Measurements from ENCODE around the gene RANGAP1. TPM values are rescaled to one million over a fixed set of nuclear protein-coding genes. Genes with fewer than 3 reads are reported as not detected.
A peak's percentile ranks its signal among the peaks of the same experiment; 100 is the strongest.

RANGAP1 gene
- total and polyA plus RNA-seq, 2 donors (not counting 1 experiment from before 2014, with no cell fraction given), result 42.0 to 48.8 TPM

DNA sequence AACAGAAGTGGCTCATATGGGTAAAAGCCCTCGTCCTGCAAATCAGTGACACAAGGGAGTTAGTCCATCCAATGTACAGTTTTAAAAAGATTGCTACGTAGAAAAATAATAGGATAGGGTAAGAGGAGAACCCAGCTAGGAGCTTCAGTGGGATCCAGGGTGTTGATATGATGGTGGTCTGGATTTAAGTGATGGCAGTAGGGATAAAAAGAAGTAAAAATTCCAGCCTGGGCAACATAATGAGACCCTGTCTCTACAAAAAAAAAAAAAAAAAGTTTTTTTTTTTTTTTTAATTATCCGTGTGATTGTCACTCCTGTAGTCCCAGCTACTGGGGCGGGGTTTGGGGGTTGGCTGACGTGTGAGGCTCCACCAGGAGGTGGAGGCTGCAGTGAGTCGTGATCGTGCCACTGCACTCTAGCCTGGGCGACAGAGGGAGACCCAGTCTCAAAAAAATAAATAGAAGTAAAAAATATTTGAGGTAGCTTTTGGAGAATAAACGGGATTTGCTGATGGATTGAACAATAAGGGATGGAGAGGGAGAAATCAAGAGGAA is 87.9 kb downstream of the RANGAP1 start:
- Histone ChIP-seq H3K9ac (ENCODE audit: low read length) (peak overlapping the region; percentile 74), H3K4me3 (ENCODE audit: control extremely low read depth in 1 of 5, extremely low read depth in 1 of 5, insufficient read depth in 1 of 5, low read depth in 2 of 5, low read length in 4 of 5) (peak overlapping the region; percentile 73 to 85 (median 76)), H3K27ac (ENCODE audit: low read length in 2 of 2) (no peak overlapping the region), H3K4me2 (replicated peaks; ENCODE audit: low read depth, low read length, poor library complexity, severe bottlenecking) (peak overlapping the region; percentile 96), H3K4me1 (ENCODE audit: control insufficient read depth in 2 of 2, insufficient read depth in 2 of 2, low read length in 2 of 2) (peaks cover 7 to 17% of the 10 kb centered on the region in 2 donors), H4K20me1 (ENCODE audit: control insufficient read depth, insufficient read depth, low read length, poor library complexity, severe bottlenecking) (no peaks in the 10 kb centered on the region), H3K9me3 (ENCODE audit: control extremely low read depth in 1 of 3, control insufficient read depth in 2 of 3, insufficient read depth in 1 of 3, low read length in 2 of 3) (no peaks in the 10 kb centered on the region), H3K79me2 (ENCODE audit: control insufficient read depth, insufficient read depth, low read length) (no peaks in the 10 kb centered on the region), H2AFZ (ENCODE audit: insufficient read depth, low read depth, low read length, poor library complexity, severe bottlenecking) (peak overlapping the region; percentile 96), H3K27me3 (replicated peaks in 1 of 4; ENCODE audit: control extremely low read depth in 1 of 4, control insufficient read depth in 3 of 4, insufficient read depth in 4 of 4, low read length in 3 of 4) (peaks cover 0 to 7% (median 3%) of the 10 kb centered on the region in 4 experiments), H3K36me3 (replicated peaks in 1 of 2; ENCODE audit: control extremely low read depth in 1 of 2, control insufficient read depth in 1 of 2, extremely low read depth in 1 of 2, insufficient read depth in 2 of 2, low read length in 1 of 2) (no peaks in the 10 kb centered on the region)
- Mint-ChIP-seq H3K4me3 (peak overlapping the region; percentile 89), H3K27ac (peak overlapping the region; percentile 2), H3K9me3 (ENCODE audit: insufficient read depth) (no peaks in the 10 kb centered on the region), H3K27me3 (peaks cover 3% of the 10 kb centered on the region), H3K4me1 (peaks cover 18% of the 10 kb centered on the region)
- DNase-seq, result peak; percentile 49
- POLR2A ChIA-PET, result interaction anchor here (0.7 to 1.1 kb wide), 2 partner anchors 40 to 548 kb away, joined by 3 to 14 read pairs; no protein-coding TSS in a partner anchor
- peak; percentile 23 for ATAC-seq (ENCODE audit: low read depth)
- WGBS (ENCODE audit: insufficient coverage), result 5% methylated on average over 6 of the region's 9 CpGs
- no peak for TF ChIP-seq EZH2 (IDR thresholded peaks at IDR 0.05; ENCODE audit: borderline replicate concordance, insufficient read depth, low read depth, low read length, poor library complexity, severe bottlenecking)
- TF ChIP-seq, protein P1, sequence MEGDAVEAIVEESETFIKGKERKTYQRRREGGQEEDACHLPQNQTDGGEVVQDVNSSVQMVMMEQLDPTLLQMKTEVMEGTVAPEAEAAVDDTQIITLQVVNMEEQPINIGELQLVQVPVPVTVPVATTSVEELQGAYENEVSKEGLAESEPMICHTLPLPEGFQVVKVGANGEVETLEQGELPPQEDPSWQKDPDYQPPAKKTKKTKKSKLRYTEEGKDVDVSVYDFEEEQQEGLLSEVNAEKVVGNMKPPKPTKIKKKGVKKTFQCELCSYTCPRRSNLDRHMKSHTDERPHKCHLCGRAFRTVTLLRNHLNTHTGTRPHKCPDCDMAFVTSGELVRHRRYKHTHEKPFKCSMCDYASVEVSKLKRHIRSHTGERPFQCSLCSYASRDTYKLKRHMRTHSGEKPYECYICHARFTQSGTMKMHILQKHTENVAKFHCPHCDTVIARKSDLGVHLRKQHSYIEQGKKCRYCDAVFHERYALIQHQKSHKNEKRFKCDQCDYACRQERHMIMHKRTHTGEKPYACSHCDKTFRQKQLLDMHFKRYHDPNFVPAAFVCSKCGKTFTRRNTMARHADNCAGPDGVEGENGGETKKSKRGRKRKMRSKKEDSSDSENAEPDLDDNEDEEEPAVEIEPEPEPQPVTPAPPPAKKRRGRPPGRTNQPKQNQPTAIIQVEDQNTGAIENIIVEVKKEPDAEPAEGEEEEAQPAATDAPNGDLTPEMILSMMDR (IDR thresholded peaks at IDR 0.05), result no peak
- CTCF ChIA-PET, result interaction anchor here (1.5 kb wide), 2 partner anchors 39 to 206 kb away, joined by 3 to 10 read pairs; no protein-coding TSS in a partner anchor
- intact Hi-C loops (cut with micrococcal nuclease), result loop anchor here (5.0 to 10.0 kb wide), 2 partner anchors 39 to 103 kb away; partner anchors contain the start of gene EP300

All from B cell (primary cell).